RWPE1 (cell line): ENCODE data around the gene POGK.
"Not testable (repeated sequence)": the region's sequence is repeated elsewhere in the genome, so short reads cannot be mapped to it uniquely, and the experiment has no call there.

Source experiments
- CTCF ChIA-PET: fragments of 350-600 bp; sonication (Branson Sonifier 250); formaldehyde crosslinking; extraction: SDS; loops from one replicate; lab custom pipeline; 2021; lab: Yijun Ruan, JAX
- POLR2A ChIA-PET: fragments of 400-600 bp; formaldehyde crosslinking; extraction: SDS; loops from one replicate; lab custom pipeline; 2020; ENCODE audit warnings: antibody characterized with exemption; ENCODE audit not compliant: low non-redundant PET; lab: Yijun Ruan, JAX
- DNase-seq: peaks from one replicate; pipeline ENCODE4 v3.0.0; 2012; ENCODE audit warnings: low spot score
- H3K27ac ChIP-seq: fragments of 450-650 bp; 2 replicates; pipeline ENCODE4 v1.5.1; 2017
- TF ChIP-seq, protein P1 (sequence below): fragments of 450-650 bp; conservative IDR thresholded peaks from 2 replicates; pipeline ENCODE4 v1.5.1; 2017; ENCODE audit warnings: low read depth, mild to moderate bottlenecking

Gene POGK

DNA sequence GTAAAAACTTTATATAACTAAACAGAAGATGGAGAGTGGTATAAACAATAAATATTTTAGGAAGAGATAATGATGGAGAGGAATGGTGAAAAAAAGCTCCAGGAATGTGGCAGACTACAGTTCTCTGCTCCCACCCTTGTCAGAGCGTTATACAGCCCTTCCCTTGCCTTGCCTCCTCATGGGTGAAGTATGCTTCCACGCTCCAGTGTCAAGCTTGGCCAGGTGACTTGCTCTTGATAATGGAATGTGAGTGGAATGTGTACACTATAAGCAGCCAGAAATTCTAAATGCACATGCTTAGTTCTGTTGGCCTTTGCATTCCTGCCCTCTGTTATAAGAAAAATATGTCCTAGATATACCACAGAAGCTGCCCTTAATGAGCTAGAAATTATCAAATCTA, 24.7 kb upstream of the POGK start:
- TF ChIP-seq, protein P1, sequence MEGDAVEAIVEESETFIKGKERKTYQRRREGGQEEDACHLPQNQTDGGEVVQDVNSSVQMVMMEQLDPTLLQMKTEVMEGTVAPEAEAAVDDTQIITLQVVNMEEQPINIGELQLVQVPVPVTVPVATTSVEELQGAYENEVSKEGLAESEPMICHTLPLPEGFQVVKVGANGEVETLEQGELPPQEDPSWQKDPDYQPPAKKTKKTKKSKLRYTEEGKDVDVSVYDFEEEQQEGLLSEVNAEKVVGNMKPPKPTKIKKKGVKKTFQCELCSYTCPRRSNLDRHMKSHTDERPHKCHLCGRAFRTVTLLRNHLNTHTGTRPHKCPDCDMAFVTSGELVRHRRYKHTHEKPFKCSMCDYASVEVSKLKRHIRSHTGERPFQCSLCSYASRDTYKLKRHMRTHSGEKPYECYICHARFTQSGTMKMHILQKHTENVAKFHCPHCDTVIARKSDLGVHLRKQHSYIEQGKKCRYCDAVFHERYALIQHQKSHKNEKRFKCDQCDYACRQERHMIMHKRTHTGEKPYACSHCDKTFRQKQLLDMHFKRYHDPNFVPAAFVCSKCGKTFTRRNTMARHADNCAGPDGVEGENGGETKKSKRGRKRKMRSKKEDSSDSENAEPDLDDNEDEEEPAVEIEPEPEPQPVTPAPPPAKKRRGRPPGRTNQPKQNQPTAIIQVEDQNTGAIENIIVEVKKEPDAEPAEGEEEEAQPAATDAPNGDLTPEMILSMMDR = no peak
- H3K27ac ChIP-seq = no peak overlapping the region
- CTCF ChIA-PET = interaction anchor here (1.0 kb wide), 1 partner anchor 287 kb away, joined by 6 read pairs; no protein-coding TSS in a partner anchor
- POLR2A ChIA-PET = no interaction called here
- no peak for DNase-seq

DNA sequence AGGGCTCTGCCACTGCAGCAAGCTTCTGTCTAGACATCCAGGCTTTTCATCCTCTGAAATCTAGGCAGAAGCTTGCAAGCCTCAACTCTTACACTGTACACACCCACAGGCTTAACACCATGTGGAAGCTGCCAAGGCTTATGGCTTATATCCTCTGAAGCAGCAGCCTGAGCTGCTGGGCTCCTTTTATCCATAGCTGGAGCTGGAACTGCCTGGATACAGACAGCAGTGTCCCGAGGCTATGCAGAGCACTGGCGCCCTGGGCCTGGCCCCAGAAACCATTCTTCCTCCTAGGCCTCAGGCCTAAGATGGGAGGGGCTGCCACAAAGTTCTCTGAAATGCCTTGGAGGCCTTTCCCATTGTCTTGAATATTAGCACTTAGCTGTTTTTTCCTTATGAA, 19.3 kb upstream of the POGK start:
- CTCF ChIA-PET = no interaction called here
- TF ChIP-seq, protein P1 = no peak
- DNase-seq = no peak
- H3K27ac ChIP-seq = no peak overlapping the region
- POLR2A ChIA-PET = no interaction called here

DNA sequence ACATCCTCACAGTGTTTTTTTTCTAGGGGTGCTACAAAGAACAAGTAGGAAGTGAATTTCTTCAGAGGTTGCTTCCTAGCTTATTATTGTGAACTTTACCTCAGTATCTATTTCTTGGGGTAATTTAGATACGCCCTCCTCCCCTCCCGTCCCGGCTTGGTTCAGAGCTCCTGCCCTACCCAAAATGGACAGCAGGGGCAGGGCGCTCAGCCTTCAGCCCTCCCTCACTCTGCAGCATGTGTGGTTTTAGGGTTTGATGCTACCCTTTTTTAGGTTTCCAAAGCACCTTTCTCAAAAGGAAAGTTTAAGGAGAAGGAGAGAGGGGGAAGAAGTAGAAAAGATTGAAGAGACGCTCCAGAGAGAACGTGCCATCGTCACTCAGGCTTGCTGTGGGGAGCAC, 16.9 kb upstream of the POGK start:
- ChIA-PET POLR2A (no interaction called here), CTCF (interaction anchor here (0.7 kb wide), 1 partner anchor 30 kb away, joined by 3 read pairs; no protein-coding TSS in a partner anchor)
- no peak overlapping the region for H3K27ac ChIP-seq
- no peak for DNase-seq
- TF ChIP-seq, protein P1 = 0 out of 2 replicates have a peak, but pooled peaks have one; percentile 10

DNA sequence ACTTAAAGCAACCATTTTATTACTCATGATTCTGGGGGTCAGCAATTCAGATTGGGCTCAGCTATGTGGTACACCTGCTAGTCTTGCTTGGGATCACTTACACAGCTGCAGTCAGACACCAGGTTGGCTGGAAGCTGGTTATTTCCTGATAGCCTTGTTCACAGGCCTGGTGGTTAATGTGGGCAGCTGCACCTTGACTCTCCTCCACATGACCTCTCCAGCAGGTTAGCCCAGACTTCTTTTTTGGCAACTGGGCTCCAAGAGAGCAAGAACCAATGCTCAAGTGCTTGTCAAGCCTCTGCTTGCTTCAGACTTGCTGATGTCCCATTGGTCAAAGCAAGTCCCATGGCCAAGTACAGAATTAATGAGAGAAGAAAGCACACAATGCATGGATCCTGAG, 11.8 kb upstream of the POGK start:
- TF ChIP-seq, protein P1 = no peak
- CTCF ChIA-PET = no interaction called here
- DNase-seq = no peak

DNA sequence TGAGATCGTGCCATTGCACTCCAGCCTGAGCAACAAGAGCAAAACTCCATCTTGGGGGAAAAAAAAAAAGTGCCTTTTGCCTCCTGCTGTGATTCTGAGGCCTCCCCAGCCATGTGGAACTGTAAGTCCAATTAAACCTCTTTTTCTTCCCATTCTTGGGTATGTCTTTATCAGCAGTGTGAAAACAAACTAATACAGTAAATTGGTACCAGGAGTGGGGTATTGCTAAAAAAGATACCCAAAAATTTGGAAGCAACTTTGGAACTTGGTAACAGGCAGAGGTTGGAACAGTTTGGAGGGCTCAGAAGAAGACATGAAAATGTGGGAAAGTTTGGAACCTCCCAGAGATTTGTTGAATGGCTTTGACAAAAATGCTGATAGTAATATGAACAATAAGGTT, 9.5 kb upstream of the POGK start:
- H3K27ac ChIP-seq, DNase-seq, POLR2A ChIA-PET, CTCF ChIA-PET: not testable (repeated sequence)

More for the DNA sequence above, 11.8 kb upstream of the POGK start:
- POLR2A ChIA-PET = no interaction called here
- H3K27ac ChIP-seq = no peak overlapping the region

DNA sequence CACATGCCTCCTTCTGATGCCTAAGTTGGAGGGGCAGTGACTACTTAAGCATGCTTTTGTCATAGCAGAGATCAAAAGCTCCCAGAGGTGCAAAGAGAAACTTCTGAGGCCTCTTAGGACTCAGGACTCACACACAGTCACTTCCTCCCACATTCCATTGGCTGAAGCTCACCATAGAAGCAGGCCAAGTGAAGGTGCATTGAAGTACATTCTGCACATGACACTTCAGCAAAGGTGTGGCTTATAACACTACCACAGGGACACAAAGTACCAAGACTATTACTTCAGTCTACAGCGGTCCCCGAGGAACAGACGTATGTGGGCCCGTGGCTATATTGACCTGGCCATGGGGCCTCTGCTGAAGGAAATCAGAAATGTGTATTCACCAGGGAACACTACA, 2.5 kb upstream of the POGK start:
- no peak for DNase-seq
- CTCF ChIA-PET = no interaction called here
- no peak overlapping the region for H3K27ac ChIP-seq
- TF ChIP-seq, protein P1 = no peak
- POLR2A ChIA-PET = no interaction called here

DNA sequence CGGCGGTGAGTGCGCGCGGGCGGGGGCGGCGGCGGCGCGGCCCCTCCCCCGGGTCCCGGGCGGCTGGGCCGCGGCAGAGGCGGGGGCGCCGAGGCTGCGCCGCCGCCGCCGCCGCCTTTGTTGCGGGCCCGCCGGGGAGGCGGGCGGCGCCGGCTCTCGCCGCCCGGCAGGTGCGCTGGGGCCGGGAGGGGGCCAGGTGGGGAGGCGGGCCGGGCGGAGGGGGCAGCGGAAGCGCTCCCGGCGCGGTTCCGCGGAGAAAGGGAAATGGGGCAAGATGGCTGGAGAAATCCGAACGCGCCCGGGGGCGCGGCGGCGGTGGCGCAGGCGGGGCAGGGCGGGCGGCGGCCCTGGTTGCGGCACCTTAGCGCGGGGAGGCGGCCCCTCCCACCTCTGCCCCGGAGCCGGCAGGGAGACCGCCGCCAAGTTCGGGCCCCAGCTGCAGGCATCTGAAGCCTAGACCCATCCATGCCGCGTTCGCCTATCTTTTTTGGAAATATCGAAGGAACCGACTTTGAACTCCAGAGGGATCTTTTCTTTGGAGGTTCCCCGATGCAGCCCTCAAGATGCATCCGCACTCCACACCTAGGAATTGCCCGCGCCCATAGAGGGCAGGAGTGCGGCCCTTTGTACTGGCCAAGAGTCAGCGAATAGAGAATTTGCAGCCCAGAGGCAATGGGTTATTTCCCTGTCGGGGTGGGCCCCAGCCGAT, 479 bp downstream of the POGK start:
- POLR2A ChIA-PET = interaction anchor here (0.6 to 0.9 kb wide), 3 partner anchors 11 to 1071 kb away, joined by 3 read pairs; partner anchors contain the start of gene TMCO1
- peak overlapping the region; percentile 87 for H3K27ac ChIP-seq
- peak; percentile 33 for DNase-seq
- TF ChIP-seq, protein P1 = 0 out of 2 replicates have a peak, but pooled peaks have one; percentile 13
- CTCF ChIA-PET = no interaction called here
